H1 (cell line): ENCODE data around the gene BLOC1S4. TPM values are rescaled to one million over a fixed set of nuclear protein-coding genes. Genes with fewer than 3 reads are reported as not detected.

ENCODE experiments used
- CHD7 ChIP-seq: fragments of 300-600 bp; sonication (generic); IDR thresholded peaks from 2 replicates; pipeline ENCODE4 v1.7.1; 2012; ENCODE audit warnings: low read length, moderate library complexity, mild to moderate bottlenecking, inconsistent platforms; ENCODE audit not compliant: insufficient replicate concordance
- FOSL1 ChIP-seq: IDR thresholded peaks from 2 replicates; pipeline ENCODE4 v1.6.1; 2011; ENCODE audit warnings: mild to moderate bottlenecking, low read depth, low read length, moderate library complexity; ENCODE audit not compliant: insufficient read depth
- GTF2F1 ChIP-seq: IDR thresholded peaks from 2 replicates; pipeline ENCODE4 v1.6.1; 2012; ENCODE audit warnings: low read depth, low read length, improper control_type of control experiment, borderline replicate concordance
- JUN ChIP-seq: IDR thresholded peaks from 2 replicates; pipeline ENCODE4 v1.6.1; 2011; ENCODE audit warnings: low read depth, mild to moderate bottlenecking, improper control_type of control experiment, low read length
- MAFK ChIP-seq: IDR thresholded peaks from 2 replicates; pipeline ENCODE4 v1.6.1; 2012; ENCODE audit warnings: low read depth, mild to moderate bottlenecking, improper control_type of control experiment, low read length
- NRF1 ChIP-seq: IDR thresholded peaks from 2 replicates; pipeline ENCODE4 v1.6.1; 2011; ENCODE audit warnings: mild to moderate bottlenecking, low read depth, low read length, improper control_type of control experiment
- POU5F1 ChIP-seq: IDR thresholded peaks from 2 replicates; pipeline ENCODE4 v1.6.1; 2011; ENCODE audit warnings: low read depth, mild to moderate bottlenecking, low read length, moderate library complexity
- RBBP5 ChIP-seq: IDR thresholded peaks from 2 replicates; pipeline ENCODE4 v1.7.1; 2012; ENCODE audit warnings: low read depth, mild to moderate bottlenecking, inconsistent platforms, low read length, moderate library complexity, borderline replicate concordance
- SAP30 ChIP-seq: fragments of 300-600 bp; sonication (generic); IDR thresholded peaks from 2 replicates; pipeline ENCODE4 v1.7.1; 2012; ENCODE audit warnings: low read length, moderate library complexity, mild to moderate bottlenecking, inconsistent platforms; ENCODE audit not compliant: insufficient read depth, insufficient replicate concordance
- polyA plus RNA-seq, 7 experiments: library from polyadenylated mRNA; depleted of rRNA in 3 of 7; stranded (reverse) in 5 of 7; unstranded in 2 of 7; fragments of >200 nt in 5 of 7; fragments of 200-250 nt in 2 of 7; gene quantifications; 1 replicate in 5 of 7; 2 replicates in 1 of 7; 4 replicates in 1 of 7; pipeline versions ENCODE4 v1.2.1 to v1.2.3, GENCODE V29; 2011 to 2013; ENCODE audit warnings: missing spikeins in 2 of 7, mixed read lengths in 2 of 7
- total RNA-seq: library from RNA; stranded (reverse); fragmentation: NEBNext Ultra II Directional; extraction: Animal tissue kit (Norgen Biotek cat#: 25700); gene quantifications from 2 replicates; pipeline ENCODE4 v1.2.1, GENCODE V29; 2021

The BLOC1S4 gene
- total and polyA plus RNA-seq, 2 of the 8 experiments (the other 6 are each of a cell fraction or from before 2014, with no cell fraction given): 19.1 to 27.8 TPM

GRCh38 chr4:6753891-6754290 is 37.9 kb downstream of the BLOC1S4 start (continued):
- TF ChIP-seq CHD7: no peak
- no peak for TF ChIP-seq POU5F1
- TF ChIP-seq FOSL1: no peak
- no peak for TF ChIP-seq MAFK
- no peak for TF ChIP-seq JUN
- TF ChIP-seq NRF1: no peak
- no peak for TF ChIP-seq RBBP5
- no peak for TF ChIP-seq SAP30
- no peak for TF ChIP-seq GTF2F1
